Retina (tissue), 1 donor: ENCODE results near the gene FBL.
"Not testable (repeated sequence)": the region's sequence is repeated elsewhere in the genome, so short reads cannot be mapped to it uniquely, and the experiment has no call there.

Experiments
- DNase-seq: peaks from one replicate; pipeline ENCODE4 v3.0.0-alpha.2; 2016

The FBL gene

DNA sequence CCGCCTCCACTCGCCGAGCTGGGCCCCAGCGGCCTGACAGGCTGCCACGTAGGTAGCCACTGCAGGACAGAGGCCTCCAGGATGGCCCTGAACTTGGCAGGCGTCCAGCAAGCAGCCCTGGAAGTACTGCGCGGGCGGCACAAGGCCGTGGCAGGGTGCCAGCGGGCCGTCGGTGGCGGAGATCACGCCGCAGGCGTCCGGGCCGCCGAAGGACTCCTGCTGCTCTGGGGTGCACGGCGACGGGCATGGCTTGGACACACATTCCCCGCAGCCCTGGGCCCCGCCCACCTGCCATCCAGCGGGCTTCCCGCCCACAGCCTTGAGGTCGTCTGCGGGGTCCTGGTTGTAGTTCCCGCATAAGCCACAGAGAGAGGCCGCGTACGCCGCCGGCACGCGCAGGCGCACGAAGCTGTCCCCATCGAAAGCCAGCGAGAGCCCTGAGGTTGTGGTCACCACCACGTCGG, 29.3 kb upstream of the FBL start:
- DNase-seq: not testable (repeated sequence)

GRCh38 chr19:39874404-39874803, 28.2 kb upstream of the FBL start:
- no peak for DNase-seq

- no peak for DNase-seq
Observed at GRCh38 chr19:39873385-39873784, 27.2 kb upstream of the FBL start.

- DNase-seq: no peak
Observed at GRCh38 chr19:39871886-39872866, 26.0 kb upstream of the FBL start.

DNA sequence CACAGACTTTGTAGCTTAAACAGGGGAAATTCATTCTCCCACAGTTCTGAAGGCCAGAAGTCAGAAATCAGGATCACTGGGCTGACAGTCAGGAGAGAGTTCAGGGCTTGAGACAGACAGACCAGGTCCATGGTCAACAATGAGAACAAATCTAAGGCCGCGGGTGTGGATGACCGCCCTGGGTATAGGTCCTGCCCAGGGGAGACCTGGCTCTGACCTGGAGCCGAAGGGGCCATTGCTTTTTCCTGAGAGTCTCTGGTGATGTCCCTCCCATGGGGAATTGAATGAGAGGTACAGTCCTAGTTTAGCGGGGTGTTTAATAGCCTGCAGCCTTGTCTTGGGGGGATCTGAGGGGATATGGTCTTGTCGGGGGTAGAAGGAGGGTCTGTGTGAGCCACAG, 25.2 kb upstream of the FBL start:
- no peak for DNase-seq

- DNase-seq: no peak
Observed at GRCh38 chr19:39870171-39870971, 24.2 kb upstream of the FBL start.

GRCh38 chr19:39867952-39868351, 21.8 kb upstream of the FBL start:
- DNase-seq: no peak

GRCh38 chr19:39867133-39867532, 21.0 kb upstream of the FBL start:
- no peak for DNase-seq

GRCh38 chr19:39865953-39866352, 19.8 kb upstream of the FBL start:
- no peak for DNase-seq

GRCh38 chr19:39865186-39865585, 19.0 kb upstream of the FBL start:
- no peak for DNase-seq

DNA sequence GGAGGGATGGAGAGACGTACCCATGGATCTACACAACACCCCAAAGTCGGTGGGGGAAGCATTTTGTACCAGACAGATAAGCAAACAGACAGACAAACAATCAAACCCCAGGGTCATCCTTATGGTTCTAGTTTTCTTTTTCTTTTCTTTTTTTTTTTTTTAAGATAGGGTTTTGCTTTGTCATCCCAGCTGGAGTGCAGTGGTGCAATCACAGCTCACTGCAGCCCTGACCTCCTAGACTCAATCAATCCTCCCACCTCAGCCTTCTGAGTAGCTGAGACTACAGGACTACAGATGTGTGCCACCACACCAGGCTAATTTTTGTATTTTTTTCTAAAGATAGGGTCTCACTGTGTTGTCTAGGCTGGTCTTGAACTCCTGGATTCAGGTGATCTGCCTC, 17.9 kb upstream of the FBL start:
- no peak for DNase-seq

GRCh38 chr19:39858541-39858940, 12.4 kb upstream of the FBL start:
- no peak for DNase-seq

DNA sequence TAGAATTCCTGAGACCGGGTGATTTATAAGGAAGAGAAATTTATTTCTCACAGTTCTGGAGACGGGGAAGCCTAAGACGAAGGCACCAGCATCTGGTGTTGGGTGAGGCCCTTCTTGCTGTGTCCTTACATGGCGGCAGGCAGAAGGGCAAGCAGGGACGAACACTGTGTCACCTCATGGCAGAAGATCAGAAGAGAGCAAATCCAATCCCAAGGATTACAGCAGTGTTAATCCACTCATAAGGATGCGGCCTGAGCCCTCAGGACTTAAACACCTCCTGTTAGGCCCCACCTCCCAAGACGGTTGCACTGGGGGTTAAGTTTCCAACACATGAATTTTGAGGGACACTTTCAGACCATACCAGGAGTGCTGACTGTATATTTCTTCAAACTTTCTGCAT, 6.7 kb upstream of the FBL start:
- DNase-seq: no peak

GRCh38 chr19:39850892-39851291, 4.7 kb upstream of the FBL start:
- DNase-seq: no peak

DNA sequence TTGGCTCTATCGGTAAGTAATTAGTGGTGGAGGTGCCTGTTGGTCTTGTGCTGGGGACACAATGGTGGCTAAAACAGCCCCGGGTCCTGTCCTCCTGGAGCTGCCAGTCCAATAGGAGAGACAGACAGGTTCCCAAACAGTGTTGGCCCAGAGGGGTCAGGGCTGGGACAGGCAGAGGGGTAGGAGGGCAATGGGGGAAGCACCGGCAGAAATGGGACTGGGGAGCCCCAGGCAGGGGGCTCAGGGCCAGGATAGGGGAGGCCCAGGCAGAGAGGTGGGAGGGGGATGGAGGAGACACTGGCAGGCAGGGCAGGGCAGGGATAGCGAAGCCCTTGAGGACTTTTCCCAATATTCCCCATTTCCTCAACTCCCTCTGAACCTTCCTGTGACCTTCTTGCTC, 2.2 kb upstream of the FBL start:
- no peak for DNase-seq

DNA sequence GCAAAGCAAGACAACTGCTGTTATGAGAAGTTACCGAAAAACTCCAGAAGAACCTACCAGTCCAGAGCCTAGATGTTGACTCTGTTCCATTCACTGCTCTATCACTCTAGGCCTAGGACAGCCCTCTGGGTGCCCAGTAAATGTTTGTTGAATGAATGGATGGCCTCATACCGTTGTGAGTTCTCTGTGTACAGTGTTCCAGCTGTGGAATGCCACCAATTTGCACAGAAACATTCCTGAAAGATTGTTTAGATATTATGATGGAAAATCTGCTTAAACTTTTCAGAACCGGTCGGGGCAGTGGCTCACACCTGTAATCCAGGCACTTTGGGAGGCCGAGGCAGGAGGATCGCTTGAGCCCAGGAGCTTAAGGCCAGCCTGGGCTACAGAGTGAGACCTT, 1.3 kb upstream of the FBL start:
- DNase-seq: no peak

DNA sequence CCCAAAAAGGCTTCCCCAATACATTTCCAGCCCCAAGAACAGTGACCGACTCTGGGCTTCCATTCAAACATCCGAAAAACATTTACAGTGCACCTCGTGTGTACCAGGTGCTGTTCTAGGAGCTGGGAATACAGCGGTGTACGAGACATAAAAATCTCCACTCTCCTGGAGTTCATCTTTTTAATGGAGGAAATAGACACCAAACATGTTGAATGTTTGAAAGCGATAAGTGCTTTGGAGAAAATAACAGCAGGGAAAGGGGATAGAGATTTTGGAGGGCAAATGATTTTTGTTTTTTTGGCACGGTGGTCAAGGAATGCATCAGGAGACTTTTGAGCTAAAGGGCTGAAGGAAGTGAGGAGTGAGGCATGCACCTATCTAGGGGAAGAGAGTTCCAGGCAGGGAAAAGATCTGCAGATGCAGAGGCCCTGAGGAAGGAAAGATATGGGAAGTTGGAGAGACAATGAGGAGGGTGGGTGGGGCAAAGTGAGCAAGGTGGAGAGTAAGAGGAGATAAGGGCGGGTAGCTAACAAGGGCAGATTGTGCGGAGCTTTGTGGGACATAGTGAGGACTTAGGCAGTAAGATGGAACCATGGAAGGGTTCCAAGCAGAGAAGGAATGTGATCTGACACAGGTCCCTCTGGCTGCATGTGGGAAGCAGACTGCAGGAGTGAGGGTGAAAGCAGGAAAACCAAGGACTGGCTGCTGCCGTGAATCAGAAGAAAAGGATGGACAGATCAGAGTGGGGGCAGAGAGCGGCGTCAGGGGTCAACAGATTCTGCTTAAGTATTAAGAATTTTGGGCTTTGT, 703 bp upstream of the FBL start:
- DNase-seq: no peak

DNA sequence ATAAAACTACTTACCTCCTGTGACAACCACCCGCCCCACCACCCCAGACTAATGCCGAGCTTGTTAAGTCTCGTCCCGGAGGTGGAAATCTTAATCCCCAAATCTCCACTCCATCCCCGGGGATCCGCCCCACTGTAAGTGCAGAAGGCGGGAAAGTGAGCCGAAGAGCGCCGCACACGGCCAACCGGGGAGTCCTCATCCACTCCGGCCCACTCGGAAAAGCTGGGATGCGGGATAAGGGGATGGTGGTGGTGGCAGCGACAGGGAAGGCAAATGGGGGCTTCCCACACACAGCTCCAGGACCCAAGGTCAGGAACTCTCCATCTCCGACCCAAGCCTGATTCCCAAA, 621 bp downstream of the FBL start:
- no peak for DNase-seq

DNA sequence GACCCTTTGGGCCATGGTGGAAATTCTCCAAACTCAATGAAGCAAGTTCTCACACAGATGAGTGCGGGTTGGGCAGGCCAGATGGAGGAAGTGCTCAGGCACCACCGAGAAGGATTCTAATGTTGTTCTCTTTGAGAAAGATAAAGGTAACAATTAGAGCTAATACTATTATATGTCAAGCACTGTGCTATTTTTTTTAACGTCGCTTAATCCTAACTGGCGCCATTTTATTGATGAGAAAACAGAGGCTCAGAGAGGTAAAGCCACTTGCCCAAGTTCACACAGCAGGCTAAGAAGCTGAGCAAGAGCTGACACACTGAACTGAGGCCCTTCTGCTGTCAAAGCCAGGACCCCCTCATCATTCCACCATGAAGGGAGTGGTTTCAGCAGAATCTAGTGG, 1.0 kb downstream of the FBL start:
- no peak for DNase-seq

DNA sequence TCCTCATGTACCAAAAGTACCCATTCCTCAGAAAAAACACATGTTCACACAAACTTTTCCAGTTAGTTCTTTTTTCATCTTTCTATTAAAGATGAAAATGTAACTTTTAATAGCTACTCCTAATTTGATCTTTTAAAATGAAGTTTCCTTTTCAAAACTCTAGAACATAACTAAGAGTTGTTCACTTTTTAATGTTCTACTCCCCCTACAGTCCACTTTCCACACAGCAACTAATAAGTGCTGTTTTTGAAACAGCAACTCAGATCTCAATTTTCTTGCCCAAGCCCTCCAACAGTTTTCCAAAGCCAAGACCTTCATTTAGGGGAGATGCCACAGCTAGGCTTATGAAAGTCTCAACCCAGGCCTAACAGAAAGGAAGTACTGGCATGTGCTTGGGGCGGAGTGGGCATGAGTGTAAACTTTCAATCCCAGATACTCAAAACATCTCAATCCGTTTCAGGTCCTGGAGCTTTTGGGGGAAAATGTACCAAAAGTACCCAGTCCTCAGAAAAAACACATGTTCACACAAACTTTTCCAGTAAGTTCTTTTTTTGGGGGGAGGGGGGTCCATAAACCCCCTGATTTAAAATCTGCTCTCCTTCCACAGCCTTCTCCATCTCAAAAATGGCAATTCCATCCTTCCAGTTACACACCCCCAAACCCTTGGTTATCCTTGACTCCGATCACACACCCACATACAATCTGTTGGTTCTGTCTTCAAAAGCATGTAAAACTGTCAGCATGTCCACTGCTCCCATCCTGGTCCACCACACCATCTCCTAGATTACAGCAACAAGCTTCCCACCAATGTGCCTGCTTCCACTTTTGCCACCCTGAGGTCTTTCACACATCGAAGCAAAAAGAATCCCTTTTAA, 2.0 kb downstream of the FBL start:
- no peak for DNase-seq

- DNase-seq: no peak
Observed at GRCh38 chr19:39842693-39843435, 3.3 kb downstream of the FBL start.
